ENCODE data around the gene RNH1.

DNA sequence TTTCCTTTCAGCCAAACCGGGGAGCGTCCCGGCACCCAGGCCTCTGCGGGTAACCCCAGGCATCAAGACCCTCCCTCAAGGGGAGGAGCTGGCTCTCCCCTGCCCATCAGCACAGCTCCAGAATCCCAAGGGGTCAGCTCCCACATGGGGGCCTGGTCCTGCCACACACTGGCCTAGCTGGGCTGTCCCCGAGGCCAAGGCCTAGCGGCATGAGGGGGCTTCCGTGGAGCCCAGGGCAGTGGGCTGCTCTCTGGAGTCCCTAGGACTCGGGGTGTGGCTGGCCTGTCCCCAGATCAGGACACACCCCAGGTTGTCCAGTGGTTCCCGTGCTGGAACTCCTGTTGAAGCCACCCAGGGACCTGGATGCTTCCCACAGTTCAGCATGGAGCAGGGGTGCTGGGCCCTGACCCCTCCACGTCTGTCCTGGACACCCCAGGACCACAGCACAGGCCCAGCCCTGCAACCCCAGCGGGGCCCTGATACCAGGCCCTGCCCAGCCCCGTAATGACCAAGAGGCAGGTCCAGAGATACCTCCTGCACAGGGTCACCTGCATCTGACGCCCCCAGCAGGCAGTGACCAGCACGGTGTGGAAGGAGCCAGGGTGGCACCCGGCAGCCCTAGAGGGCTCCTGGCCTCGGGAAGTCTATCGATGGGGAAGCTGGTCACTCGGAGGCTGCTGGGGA is 22.8 kb upstream of the RNH1 start:
- TF ChIP-seq POLR2A (IDR thresholded peaks at IDR 0.05) (no peak), EP300 (IDR thresholded peaks at IDR 0.05) (no peak)
- TF ChIP-seq, protein P1, sequence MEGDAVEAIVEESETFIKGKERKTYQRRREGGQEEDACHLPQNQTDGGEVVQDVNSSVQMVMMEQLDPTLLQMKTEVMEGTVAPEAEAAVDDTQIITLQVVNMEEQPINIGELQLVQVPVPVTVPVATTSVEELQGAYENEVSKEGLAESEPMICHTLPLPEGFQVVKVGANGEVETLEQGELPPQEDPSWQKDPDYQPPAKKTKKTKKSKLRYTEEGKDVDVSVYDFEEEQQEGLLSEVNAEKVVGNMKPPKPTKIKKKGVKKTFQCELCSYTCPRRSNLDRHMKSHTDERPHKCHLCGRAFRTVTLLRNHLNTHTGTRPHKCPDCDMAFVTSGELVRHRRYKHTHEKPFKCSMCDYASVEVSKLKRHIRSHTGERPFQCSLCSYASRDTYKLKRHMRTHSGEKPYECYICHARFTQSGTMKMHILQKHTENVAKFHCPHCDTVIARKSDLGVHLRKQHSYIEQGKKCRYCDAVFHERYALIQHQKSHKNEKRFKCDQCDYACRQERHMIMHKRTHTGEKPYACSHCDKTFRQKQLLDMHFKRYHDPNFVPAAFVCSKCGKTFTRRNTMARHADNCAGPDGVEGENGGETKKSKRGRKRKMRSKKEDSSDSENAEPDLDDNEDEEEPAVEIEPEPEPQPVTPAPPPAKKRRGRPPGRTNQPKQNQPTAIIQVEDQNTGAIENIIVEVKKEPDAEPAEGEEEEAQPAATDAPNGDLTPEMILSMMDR (IDR thresholded peaks at IDR 0.05), result no peak
